Gastroesophageal sphincter (tissue), 3 donors: ENCODE measurements around the gene OGDH.

ENCODE experiments used
- CTCF ChIP-seq, 4 experiments: fragments of 200-600 bp in 2 of 4; fragments of 450-650 bp in 2 of 4; sonication (generic) in 1 of 4; IDR thresholded peaks; one replicate each; pipeline ENCODE4 v1.5.1; 2017 to 2019; ENCODE audit warnings: antibody characterized with exemption in 4 of 4, mild to moderate bottlenecking in 2 of 4, moderate library complexity in 2 of 4
- EP300 ChIP-seq: sonication (generic); formaldehyde crosslinking; IDR thresholded peaks from one replicate; pipeline ENCODE4 v1.6.1; 2017; ENCODE audit warnings: antibody characterized with exemption, mild to moderate bottlenecking
- POLR2A ChIP-seq, 2 donors: fragments of 450-650 bp; IDR thresholded peaks; one replicate each; pipeline ENCODE4 v1.6.1; 2017; ENCODE audit warnings: antibody characterized with exemption in 2 of 2, mild to moderate bottlenecking in 2 of 2, moderate library complexity in 1 of 2
- POLR2AphosphoS5 ChIP-seq: sonication (generic); formaldehyde crosslinking; IDR thresholded peaks from one replicate; pipeline ENCODE4 v1.6.1; 2017; ENCODE audit warnings: antibody characterized with exemption

- TF ChIP-seq CTCF (IDR thresholded peaks at IDR 0.05) (no peak), POLR2A (IDR thresholded peaks at IDR 0.05) (no peak), POLR2AphosphoS5 (no peak), EP300 (no peak)
These were observed 1.5 kb upstream of the OGDH start for GRCh38 chr7:44604941-44605340.
